ENCODE measurements around the gene HDDC2. TPM values are rescaled to one million over a fixed set of nuclear protein-coding genes. Genes with fewer than 3 reads are reported as not detected.

The HDDC2 gene
- total RNA-seq, 6 experiments from 2014 or later = 50.0 to 59.3 (median 57.8) TPM

DNA sequence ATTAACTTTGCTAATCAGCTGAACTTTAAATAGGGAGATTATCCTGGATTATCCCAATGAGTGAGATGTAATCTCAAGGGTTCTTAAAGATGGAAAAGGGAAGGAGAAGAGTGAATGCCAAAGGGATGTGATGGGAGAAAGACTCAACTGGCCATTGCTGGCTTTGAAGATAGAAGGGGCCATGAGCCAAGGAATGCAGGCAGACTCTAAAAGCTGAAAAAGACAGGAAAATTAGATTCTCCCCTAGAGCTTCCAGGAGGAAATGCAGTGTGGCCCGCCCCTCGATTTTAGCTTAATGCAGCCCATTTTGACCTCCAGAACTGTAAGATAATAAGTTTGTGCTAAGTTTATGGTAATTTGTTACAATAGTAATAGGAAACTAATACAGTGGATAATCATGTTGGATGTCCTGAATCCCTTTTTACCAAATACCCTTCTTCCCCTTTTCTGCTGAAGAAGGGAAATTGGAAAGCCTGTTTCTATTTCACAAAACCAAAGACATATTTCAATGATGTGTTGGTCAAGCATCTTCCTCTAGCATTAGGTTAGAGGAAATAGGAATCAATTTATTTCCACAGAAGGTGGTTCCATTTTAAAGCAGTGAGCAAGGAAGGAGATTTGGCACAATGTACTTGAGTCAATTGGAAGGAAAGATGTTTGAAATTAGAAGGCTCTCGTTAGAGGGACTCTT lies 3.3 kb upstream of the HDDC2 start:
- Mint-ChIP-seq H3K36me3 (ENCODE audit: low read depth) (peaks cover 8% of the 10 kb centered on the region; the same call in 1 of the 2 replicates), H3K4me3 (no peak overlapping the region), H3K27ac (no peak overlapping the region), H3K27me3 (ENCODE audit: insufficient read depth) (peaks cover 5% of the 10 kb centered on the region), H3K4me1 (ENCODE audit: low read depth) (peaks cover 44% of the 10 kb centered on the region), H3K9me3 (peaks cover 3% of the 10 kb centered on the region; the same call in 1 of the 2 replicates)
- DNase-seq = no peak
- 0 out of 2 replicates have a peak, but pooled peaks have one; percentile 8 for TF ChIP-seq CTCF (IDR thresholded peaks at IDR 0.05)

DNA sequence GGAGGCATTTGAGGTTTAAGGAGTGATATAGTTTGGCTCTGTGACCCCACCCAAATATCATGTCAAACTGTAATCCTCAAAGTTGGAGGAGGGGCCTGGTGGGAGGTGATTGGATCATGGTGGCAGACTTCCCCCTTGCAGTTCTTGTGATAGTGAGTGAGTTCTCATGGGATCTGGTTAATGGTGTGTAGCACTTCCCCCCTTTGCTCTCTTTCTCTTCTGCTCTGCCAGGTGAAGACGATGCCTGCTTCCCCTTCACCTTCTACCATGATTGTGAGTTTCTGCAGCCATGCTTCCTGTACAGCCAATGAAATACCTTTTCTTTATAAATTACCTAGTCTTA lies 1.7 kb upstream of the HDDC2 start:
- no peak overlapping the region for H3K27ac Mint-ChIP-seq
- H3K4me3 Mint-ChIP-seq = no peak overlapping the region
- peaks cover 52% of the 10 kb centered on the region for H3K4me1 Mint-ChIP-seq (ENCODE audit: low read depth)
- peaks cover 5% of the 10 kb centered on the region for H3K27me3 Mint-ChIP-seq (ENCODE audit: insufficient read depth)
- H3K9me3 Mint-ChIP-seq = peaks cover 3% of the 10 kb centered on the region; the same call in 1 of the 2 replicates
- TF ChIP-seq CTCF (IDR thresholded peaks at IDR 0.05) = no peak
- H3K36me3 Mint-ChIP-seq (ENCODE audit: low read depth) = peaks cover 17% of the 10 kb centered on the region
- DNase-seq = no peak

GRCh38 chr6:125302840-125303511 lies 1.2 kb upstream of the HDDC2 start:
- H3K4me3 Mint-ChIP-seq = 0 out of 2 replicates have a peak overlapping the region, but pooled peaks have one; percentile 94
- peaks cover 48% of the 10 kb centered on the region for H3K4me1 Mint-ChIP-seq (ENCODE audit: low read depth)
- H3K27ac Mint-ChIP-seq = peak overlapping the region; percentile 6; the same call in 1 of the 2 replicates
- peaks cover 5% of the 10 kb centered on the region for H3K27me3 Mint-ChIP-seq (ENCODE audit: insufficient read depth)
- DNase-seq = no peak
- H3K36me3 Mint-ChIP-seq (ENCODE audit: low read depth) = peaks cover 17% of the 10 kb centered on the region
- no peak for TF ChIP-seq CTCF (IDR thresholded peaks at IDR 0.05)
- H3K9me3 Mint-ChIP-seq = peaks cover 3% of the 10 kb centered on the region; the same call in 1 of the 2 replicates

DNA sequence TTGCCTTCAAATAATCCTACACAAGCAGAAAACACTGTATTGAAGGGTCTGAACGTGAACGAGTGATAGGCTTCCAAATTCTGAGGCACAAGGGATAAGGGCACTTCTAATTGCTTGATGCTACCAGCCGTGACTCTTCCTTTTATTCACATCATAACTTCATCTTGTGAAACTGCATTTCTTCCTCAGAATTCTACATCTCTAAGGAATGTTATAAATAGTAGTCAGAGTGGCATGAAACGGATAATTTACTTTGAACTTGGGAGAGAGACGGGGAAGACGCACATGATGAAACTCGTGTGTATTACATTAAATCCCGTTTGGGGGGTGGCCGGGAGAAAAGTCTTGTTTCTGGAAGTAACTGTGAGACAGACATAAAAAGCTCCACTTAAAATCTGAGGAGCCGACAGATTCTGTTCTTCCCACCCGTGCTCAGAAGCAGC lies 754 bp downstream of the HDDC2 start:
- DNase-seq = peak; percentile 33
- H3K27ac Mint-ChIP-seq = peak overlapping the region; percentile 92
- peaks cover 48% of the 10 kb centered on the region for H3K4me1 Mint-ChIP-seq (ENCODE audit: low read depth)
- peaks cover 1% of the 10 kb centered on the region for H3K27me3 Mint-ChIP-seq (ENCODE audit: insufficient read depth)
- TF ChIP-seq CTCF (IDR thresholded peaks at IDR 0.05) = no peak
- peak overlapping the region; percentile 94 for H3K4me3 Mint-ChIP-seq
- peaks cover 31% of the 10 kb centered on the region for H3K36me3 Mint-ChIP-seq (ENCODE audit: low read depth)
- H3K9me3 Mint-ChIP-seq = peaks cover 3% of the 10 kb centered on the region; the same call in 1 of the 2 replicates

GRCh38 chr6:125299257-125299656 lies 2.5 kb downstream of the HDDC2 start:
- Mint-ChIP-seq H3K4me1 (ENCODE audit: low read depth) (peaks cover 64% of the 10 kb centered on the region), H3K4me3 (0 out of 2 replicates have a peak overlapping the region, but pooled peaks have one; percentile 14)

More at GRCh38 chr6:125299257-125299656, 2.5 kb downstream of the HDDC2 start:
- H3K27me3 Mint-ChIP-seq (ENCODE audit: insufficient read depth) = peaks cover 1% of the 10 kb centered on the region
- peak overlapping the region; percentile 32; the same call in 1 of the 2 replicates for H3K27ac Mint-ChIP-seq
- no peak for DNase-seq
- peaks cover 35% of the 10 kb centered on the region for H3K36me3 Mint-ChIP-seq (ENCODE audit: low read depth)
- H3K9me3 Mint-ChIP-seq = no peaks in the 10 kb centered on the region
- TF ChIP-seq CTCF (IDR thresholded peaks at IDR 0.05) = no peak

Data from HFFc6 (cell line).